GM12864 (cell line): ENCODE results near the gene CEP41.

Source experiments
- DNase-seq: peaks from one replicate; pipeline ENCODE4 v3.0.0-alpha.2; 2011; ENCODE audit warnings: low read depth
- H3K4me3 ChIP-seq: 2 replicates; pipeline ENCODE4 v1.5.1; 2011; ENCODE audit warnings: mild to moderate bottlenecking, low read depth, low read length, control low read depth
- TF ChIP-seq, protein P1 (sequence below): IDR thresholded peaks from 2 replicates; pipeline ENCODE4 v1.5.1; 2011; ENCODE audit warnings: low read depth, mild to moderate bottlenecking, moderate library complexity, low read length, control low read depth, inconsistent platforms; ENCODE audit errors: missing control alignments

CEP41 gene

DNA sequence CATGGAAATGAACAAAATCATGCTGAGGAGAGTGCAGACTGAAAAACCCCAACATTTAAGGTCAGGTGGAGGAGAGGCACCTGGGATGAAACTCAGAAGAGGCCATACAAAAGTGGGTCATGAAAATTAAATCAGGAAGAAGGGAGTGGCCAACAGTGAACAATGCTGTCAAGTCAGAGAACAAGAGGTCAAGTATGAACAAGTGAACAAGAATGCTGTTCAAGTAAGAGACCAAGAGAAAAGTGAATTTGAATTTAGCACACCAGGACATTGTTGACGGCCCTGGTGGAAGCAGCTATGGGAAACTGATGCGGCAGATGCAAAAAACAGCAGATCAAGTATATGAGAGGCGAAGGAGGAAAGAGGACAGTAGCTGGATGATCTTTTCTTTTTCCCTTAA lies 7.9 kb downstream of the CEP41 start:
- TF ChIP-seq, protein P1, sequence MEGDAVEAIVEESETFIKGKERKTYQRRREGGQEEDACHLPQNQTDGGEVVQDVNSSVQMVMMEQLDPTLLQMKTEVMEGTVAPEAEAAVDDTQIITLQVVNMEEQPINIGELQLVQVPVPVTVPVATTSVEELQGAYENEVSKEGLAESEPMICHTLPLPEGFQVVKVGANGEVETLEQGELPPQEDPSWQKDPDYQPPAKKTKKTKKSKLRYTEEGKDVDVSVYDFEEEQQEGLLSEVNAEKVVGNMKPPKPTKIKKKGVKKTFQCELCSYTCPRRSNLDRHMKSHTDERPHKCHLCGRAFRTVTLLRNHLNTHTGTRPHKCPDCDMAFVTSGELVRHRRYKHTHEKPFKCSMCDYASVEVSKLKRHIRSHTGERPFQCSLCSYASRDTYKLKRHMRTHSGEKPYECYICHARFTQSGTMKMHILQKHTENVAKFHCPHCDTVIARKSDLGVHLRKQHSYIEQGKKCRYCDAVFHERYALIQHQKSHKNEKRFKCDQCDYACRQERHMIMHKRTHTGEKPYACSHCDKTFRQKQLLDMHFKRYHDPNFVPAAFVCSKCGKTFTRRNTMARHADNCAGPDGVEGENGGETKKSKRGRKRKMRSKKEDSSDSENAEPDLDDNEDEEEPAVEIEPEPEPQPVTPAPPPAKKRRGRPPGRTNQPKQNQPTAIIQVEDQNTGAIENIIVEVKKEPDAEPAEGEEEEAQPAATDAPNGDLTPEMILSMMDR = no peak
- DNase-seq = no peak
- H3K4me3 ChIP-seq = no peak overlapping the region

DNA sequence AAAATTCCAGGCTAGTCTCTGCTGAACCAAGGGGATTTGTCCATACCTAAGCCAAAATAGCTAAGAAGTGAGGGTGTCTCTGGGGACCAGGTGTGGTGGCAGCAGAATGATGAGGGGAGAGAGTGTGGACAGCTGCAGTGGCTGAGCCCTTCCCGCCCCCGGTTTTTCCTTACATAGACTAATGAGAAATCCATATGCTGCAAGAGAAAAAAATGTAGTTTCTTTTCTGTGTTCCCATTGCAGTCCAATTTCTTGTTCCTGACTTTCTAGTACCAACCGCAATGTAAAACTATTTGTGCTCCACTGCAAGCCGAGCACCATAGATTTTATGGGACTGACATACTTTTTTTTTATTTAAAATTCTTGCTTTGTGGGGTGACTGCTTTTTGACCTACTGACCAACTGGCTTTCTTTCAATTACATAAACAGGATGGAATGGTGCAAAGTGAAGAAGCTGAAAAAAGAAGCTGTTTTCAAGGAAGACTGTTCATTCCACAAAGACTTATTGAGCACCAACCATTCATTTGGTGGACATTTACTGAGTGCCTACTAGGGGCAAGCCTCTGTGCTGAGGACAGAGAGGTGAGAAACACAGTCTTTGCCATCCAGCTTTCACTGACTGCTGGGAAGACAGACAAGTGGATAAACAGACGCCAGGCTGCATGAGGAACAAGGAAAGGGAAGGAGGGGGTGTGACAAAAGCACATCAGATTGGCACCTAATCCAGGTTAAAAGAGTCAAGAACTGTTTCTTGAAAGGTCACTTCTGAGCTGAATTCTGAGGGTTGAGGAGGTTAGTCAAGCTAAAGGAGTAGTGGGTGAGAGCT lies 9.8 kb downstream of the CEP41 start:
- TF ChIP-seq, protein P1 = no peak
- H3K4me3 ChIP-seq = no peak overlapping the region
- DNase-seq = no peak

DNA sequence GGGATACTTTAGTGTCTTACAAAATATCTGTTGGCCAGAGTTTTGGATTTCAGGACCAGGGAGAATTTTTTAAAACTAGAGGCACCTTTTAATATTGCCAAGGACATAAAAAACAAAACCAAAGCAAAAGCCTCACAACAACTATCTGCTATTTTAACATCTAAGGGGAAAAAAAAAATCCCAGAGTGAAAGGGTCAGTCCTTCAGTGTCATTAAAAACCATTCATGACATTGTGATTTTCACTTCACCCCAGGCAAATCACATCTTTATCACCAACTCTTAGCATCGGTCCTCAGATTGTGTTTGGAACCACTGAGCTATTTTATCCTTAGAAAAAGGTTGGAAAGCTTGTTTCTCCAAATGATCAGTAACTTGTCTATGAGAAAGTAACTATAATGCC lies 10.7 kb downstream of the CEP41 start:
- TF ChIP-seq, protein P1 = no peak
- H3K4me3 ChIP-seq = no peak overlapping the region
- no peak for DNase-seq

DNA sequence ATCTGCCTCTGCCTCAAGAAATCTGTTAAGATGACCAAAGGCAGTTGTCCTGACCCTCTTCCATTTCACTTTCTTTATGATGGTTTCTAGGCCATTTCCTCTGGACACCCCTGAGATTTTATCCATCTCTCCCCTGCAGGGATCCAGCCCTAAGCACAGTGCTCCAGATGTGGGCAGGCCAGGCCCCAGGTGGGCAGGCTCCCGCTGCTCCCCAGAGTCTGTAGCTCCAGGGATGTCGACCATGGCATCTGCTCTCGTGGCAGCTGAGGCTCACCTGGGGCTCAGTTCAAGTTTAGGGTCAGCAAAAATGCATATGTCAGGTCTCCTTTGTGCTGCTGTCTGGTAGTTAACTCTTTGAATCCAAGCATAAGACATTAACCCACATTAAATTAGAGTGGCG lies 11.8 kb downstream of the CEP41 start:
- TF ChIP-seq, protein P1 = no peak
- no peak overlapping the region for H3K4me3 ChIP-seq
- no peak for DNase-seq

DNA sequence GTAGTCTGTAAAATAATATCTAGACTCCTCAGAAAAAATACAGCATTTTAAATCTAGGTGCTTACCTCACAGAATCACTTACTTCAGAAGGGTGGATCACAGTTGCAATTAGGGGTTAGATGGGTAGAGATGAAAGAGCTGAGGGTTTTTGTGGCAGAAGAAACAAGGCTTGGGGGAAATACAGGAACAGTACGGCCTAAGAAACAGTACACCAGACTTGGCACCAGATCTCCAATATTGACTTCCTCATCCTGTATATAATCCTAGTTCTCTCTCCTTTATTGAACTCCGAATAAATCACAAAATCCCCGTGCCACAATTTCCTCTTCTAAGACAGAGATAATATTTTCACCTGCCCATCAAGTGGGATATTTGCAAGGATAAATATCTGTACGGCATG lies 14.3 kb downstream of the CEP41 start:
- TF ChIP-seq, protein P1 = no peak
- DNase-seq = no peak
- no peak overlapping the region for H3K4me3 ChIP-seq

DNA sequence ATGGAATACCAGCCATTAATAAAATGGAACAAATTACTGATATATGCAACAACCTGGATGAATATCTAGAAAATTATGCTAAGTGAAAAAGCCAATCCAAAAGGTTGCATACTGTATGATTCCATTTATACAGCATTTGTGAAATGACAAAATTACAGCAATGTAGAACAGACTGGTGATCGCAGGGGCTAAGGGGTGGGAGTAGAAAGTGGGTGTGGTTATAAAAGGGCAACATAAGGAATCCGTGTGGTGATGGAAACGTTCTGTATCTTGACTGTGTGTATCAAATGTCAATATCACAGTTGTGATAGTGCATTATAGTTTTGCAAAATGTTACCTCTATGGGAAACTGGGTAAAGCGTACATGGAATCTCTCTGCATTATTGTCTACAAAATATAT lies 15.0 kb downstream of the CEP41 start:
- TF ChIP-seq, protein P1 = no peak
- DNase-seq = no peak
- H3K4me3 ChIP-seq = no peak overlapping the region

DNA sequence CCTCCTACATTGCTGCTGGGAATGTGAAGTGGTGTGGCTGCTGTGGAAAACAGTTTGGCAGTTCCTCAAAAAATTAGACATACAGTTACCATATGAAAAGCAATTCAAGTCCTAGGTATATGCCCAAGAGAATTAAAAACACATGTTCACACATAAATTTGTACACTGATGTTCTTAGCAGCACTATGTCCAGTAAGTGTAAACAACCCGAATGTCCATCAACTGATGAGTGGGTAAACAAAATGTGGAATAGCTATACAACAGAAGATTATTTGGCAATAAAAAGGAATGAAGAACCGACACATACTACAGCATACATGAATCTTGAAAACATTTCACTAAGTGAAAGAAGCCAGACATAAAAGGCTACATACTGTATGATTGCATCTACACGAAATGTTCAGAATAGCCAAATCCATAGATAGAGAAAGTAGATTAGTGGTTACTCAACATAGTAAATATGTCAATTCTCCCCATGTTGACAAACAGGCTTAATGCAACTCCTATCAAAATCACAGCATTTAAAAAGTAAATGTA lies 17.2 kb downstream of the CEP41 start:
- no peak for DNase-seq
- no peak overlapping the region for H3K4me3 ChIP-seq
- TF ChIP-seq, protein P1 = no peak
